DND-41 (cell line): ENCODE results near the gene FMN1.

Experiments used
- CTCF ChIP-seq: IDR thresholded peaks from 2 replicates; pipeline ENCODE4 v1.5.1; 2012; ENCODE audit warnings: borderline replicate concordance, low read length, moderate library complexity, mild to moderate bottlenecking; ENCODE audit not compliant: poor library complexity, severe bottlenecking; ENCODE audit errors: extremely low read depth
- EZH2 ChIP-seq: IDR thresholded peaks from 3 replicates; pipeline ENCODE4 v1.6.1; 2012; ENCODE audit warnings: borderline replicate concordance, low read depth, mild to moderate bottlenecking, moderate library complexity, low read length, inconsistent platforms; ENCODE audit not compliant: severe bottlenecking

- TF ChIP-seq CTCF = no peak
- TF ChIP-seq EZH2 = no peak
Measured at GRCh38 chr15:33150971-33151370, 43.5 kb downstream of the FMN1 start.
